Panc1 (cell line): ENCODE results near the gene SENP5.

ENCODE experiments used
- CTCF ChIP-seq: fragments of 450-650 bp; IDR thresholded peaks from 2 replicates; pipeline ENCODE4 v1.5.1; 2017; ENCODE audit warnings: mild to moderate bottlenecking
- POLR2AphosphoS5 ChIP-seq: IDR thresholded peaks from 2 replicates; pipeline ENCODE4 v1.6.1; 2012; ENCODE audit warnings: mild to moderate bottlenecking, low read depth, low read length, moderate library complexity
- TF ChIP-seq, protein P1 (sequence below), 2 experiments: IDR thresholded peaks; 2 replicates each; pipeline ENCODE4 v1.6.1; 2011 to 2012; ENCODE audit warnings: low read depth in 2 of 2, control low read depth in 1 of 2, low read length in 1 of 2, mild to moderate bottlenecking in 1 of 2, moderate library complexity in 1 of 2; ENCODE audit not compliant: insufficient read depth in 1 of 2

DNA sequence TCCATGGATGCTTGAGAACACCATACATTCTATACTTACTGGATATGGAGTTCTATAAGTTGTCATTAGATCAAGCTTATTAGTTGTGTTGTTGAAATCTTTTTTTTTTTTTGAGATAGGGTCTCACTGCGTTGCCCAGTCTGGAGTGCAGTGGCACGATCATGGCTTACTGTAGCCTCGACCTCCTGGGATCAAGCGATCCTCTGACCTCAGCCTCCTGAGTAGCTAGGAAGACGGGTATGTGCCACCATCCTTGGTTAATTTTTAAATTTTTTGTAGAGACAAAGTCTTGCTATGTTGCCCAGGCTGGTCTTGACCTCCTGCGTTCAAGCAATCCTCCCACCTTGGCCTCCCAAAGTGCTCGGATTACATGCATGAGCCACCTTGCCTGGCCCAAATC, 87.1 kb downstream of the SENP5 start:
- TF ChIP-seq, protein P1, sequence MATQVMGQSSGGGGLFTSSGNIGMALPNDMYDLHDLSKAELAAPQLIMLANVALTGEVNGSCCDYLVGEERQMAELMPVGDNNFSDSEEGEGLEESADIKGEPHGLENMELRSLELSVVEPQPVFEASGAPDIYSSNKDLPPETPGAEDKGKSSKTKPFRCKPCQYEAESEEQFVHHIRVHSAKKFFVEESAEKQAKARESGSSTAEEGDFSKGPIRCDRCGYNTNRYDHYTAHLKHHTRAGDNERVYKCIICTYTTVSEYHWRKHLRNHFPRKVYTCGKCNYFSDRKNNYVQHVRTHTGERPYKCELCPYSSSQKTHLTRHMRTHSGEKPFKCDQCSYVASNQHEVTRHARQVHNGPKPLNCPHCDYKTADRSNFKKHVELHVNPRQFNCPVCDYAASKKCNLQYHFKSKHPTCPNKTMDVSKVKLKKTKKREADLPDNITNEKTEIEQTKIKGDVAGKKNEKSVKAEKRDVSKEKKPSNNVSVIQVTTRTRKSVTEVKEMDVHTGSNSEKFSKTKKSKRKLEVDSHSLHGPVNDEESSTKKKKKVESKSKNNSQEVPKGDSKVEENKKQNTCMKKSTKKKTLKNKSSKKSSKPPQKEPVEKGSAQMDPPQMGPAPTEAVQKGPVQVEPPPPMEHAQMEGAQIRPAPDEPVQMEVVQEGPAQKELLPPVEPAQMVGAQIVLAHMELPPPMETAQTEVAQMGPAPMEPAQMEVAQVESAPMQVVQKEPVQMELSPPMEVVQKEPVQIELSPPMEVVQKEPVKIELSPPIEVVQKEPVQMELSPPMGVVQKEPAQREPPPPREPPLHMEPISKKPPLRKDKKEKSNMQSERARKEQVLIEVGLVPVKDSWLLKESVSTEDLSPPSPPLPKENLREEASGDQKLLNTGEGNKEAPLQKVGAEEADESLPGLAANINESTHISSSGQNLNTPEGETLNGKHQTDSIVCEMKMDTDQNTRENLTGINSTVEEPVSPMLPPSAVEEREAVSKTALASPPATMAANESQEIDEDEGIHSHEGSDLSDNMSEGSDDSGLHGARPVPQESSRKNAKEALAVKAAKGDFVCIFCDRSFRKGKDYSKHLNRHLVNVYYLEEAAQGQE (IDR thresholded peaks at IDR 0.05; ENCODE audit: insufficient read depth in 1 of 2, low read depth in 2 of 2, low read length in 1 of 2), result no peak
- TF ChIP-seq POLR2AphosphoS5 (no peak), CTCF (no peak)
